ENCODE results near the gene PRDM4. TPM values are rescaled to one million over a fixed set of nuclear protein-coding genes. Genes with fewer than 3 reads are reported as not detected.
A peak's percentile ranks its signal among the peaks of the same experiment; 100 is the strongest.

The PRDM4 gene
- total RNA-seq, 1 experiment from 2014 or later = 45.8 TPM

DNA sequence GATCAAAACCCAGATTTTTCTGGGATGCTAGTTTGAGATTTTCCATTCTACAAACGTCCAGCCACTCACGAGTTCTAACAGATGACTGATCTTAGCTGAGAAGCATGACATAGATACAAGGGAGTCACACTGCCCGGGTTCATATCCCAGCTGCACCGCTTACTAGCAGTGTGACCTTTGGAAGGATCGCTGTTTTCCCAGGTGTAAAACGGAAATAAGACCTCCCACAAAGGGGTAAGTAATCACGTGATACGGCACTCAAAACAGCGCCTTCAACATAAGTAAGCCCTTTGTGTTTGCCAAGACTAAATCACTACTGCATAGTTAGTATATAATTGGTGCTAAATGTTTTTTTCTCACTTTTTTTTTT lies 76.0 kb downstream of the PRDM4 start:
- Mint-ChIP-seq H3K4me3 (ENCODE audit: unreplicated experiment) (peak overlapping the region; percentile 90), H3K27ac (ENCODE audit: low read depth, unreplicated experiment) (peak overlapping the region; percentile 98), H3K4me1 (ENCODE audit: insufficient read depth, unreplicated experiment) (peaks cover 18% of the 10 kb centered on the region), H3K9me3 (ENCODE audit: unreplicated experiment) (no peaks in the 10 kb centered on the region), H3K36me3 (ENCODE audit: insufficient read depth, unreplicated experiment) (peaks cover 18% of the 10 kb centered on the region), H3K27me3 (ENCODE audit: insufficient read depth, unreplicated experiment) (no peaks in the 10 kb centered on the region)
- ChIA-PET CTCF (interaction anchor here (0.6 to 1.1 kb wide), 4 partner anchors 9 to 74 kb away, joined by 3 to 5 read pairs (median 3); no protein-coding TSS in a partner anchor), POLR2A (interaction anchor here (0.5 to 3.2 kb wide), 8 partner anchors 10 to 1776 kb away, joined by 3 to 36 read pairs (median 3); partner anchors contain the start of gene PRDM4)
- BruUV-seq (replicated peaks) = TSS peak; percentile 95
- intact Hi-C loops (cut with micrococcal nuclease) = loop anchor here (5.0 to 10.0 kb wide), 3 partner anchors 62 to 830 kb away; partner anchors contain the start of genes FICD and PRDM4
- TF ChIP-seq, protein P1, sequence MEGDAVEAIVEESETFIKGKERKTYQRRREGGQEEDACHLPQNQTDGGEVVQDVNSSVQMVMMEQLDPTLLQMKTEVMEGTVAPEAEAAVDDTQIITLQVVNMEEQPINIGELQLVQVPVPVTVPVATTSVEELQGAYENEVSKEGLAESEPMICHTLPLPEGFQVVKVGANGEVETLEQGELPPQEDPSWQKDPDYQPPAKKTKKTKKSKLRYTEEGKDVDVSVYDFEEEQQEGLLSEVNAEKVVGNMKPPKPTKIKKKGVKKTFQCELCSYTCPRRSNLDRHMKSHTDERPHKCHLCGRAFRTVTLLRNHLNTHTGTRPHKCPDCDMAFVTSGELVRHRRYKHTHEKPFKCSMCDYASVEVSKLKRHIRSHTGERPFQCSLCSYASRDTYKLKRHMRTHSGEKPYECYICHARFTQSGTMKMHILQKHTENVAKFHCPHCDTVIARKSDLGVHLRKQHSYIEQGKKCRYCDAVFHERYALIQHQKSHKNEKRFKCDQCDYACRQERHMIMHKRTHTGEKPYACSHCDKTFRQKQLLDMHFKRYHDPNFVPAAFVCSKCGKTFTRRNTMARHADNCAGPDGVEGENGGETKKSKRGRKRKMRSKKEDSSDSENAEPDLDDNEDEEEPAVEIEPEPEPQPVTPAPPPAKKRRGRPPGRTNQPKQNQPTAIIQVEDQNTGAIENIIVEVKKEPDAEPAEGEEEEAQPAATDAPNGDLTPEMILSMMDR (IDR thresholded peaks at IDR 0.05; ENCODE audit: unreplicated experiment) = no peak
- peak; percentile 23 for DNase-seq (ENCODE audit: unreplicated experiment)

DNA sequence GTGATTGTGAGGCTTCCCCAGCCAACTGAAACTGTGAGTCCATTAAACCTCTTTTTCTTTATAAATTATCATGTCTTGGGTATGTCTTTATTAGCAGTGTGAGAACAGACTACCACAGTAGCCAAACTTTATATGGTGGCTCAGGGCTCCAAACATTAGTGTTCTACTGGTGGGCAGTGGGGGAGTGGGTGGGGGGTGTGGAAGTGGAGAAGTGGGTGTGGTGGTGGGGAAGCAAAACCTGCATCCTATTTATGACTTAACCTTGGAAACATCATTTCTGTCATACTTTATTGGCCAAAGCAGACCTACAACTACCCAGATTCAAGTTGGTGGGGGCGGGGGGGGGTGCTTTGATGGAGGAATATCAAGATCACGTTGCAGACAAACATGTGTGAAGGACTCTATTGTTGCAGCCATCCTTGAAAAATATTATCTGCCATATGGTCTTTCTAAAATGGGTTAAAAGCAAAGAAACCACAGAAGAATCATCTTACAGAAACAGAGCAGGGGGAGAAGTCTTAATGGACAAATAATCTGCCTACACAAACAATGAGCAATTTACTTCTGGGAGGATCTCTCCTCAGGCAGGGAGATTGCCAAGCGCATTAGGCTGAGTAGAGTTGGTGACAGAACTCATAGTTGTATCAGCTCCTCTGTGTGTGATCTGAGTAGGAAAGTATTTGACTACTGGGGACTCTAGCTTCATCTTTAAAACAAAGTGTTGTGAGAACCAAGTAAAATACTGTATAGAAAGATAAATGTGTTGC lies 76.7 kb downstream of the PRDM4 start:
- no TSS peak for BruUV-seq (replicated peaks)
- TF ChIP-seq, protein P1 (IDR thresholded peaks at IDR 0.05; ENCODE audit: unreplicated experiment) = no peak
- ChIA-PET POLR2A (interaction anchor here (0.5 to 3.2 kb wide), 4 partner anchors 16 to 1777 kb away, joined by 3 to 36 read pairs (median 3); partner anchors contain the start of gene PRDM4), CTCF (interaction anchor here (1.1 kb wide), 1 partner anchor 8 kb away, joined by 3 read pairs; no protein-coding TSS in a partner anchor)
- H3K27me3 Mint-ChIP-seq (ENCODE audit: insufficient read depth, unreplicated experiment) = no peaks in the 10 kb centered on the region
- no peaks in the 10 kb centered on the region for H3K9me3 Mint-ChIP-seq (ENCODE audit: unreplicated experiment)
- peaks cover 18% of the 10 kb centered on the region for H3K4me1 Mint-ChIP-seq (ENCODE audit: insufficient read depth, unreplicated experiment)
- peaks cover 11% of the 10 kb centered on the region for H3K36me3 Mint-ChIP-seq (ENCODE audit: insufficient read depth, unreplicated experiment)
- intact Hi-C loops (cut with micrococcal nuclease) = loop anchor here (10.0 kb wide), 1 partner anchor 831 kb away; the partner anchor contains the start of gene FICD
- DNase-seq (ENCODE audit: unreplicated experiment) = no peak
- H3K27ac Mint-ChIP-seq (ENCODE audit: low read depth, unreplicated experiment) = peak overlapping the region; percentile 98
- peak overlapping the region; percentile 90 for H3K4me3 Mint-ChIP-seq (ENCODE audit: unreplicated experiment)

Other genes starting within 250 kb of the PRDM4 start
- gene PWP1, start 75.3 kb downstream of the PRDM4 start, total RNA-seq (2022) = 41.5 and 49.7 TPM in 2 replicates
- gene ASCL4, start 13.6 kb upstream of the PRDM4 start, total RNA-seq (2022) = not detected in 2 replicates